Measurements from ENCODE around the gene ZSWIM1.

Gene ZSWIM1

GRCh38 chr20:45880988-45881788, at the start of gene ZSWIM1:
Gene ZSWIM1 (plus strand): TSS chr20:45881227. CDS start chr20:45882593, 1,366 bp downstream.
- DNase-seq (ENCODE audit: low read depth) = peak; percentile 99

GRCh38 chr20:45832619-45833018, 48.4 kb upstream of the ZSWIM1 start:
- no peak for DNase-seq (ENCODE audit: low read depth)

GRCh38 chr20:45833030-45833882, 47.8 kb upstream of the ZSWIM1 start, which contains the start of gene SNX21:
Gene SNX21 (plus strand): TSS chr20:45833799. CDS start chr20:45833920, 121 bp downstream.
- DNase-seq (ENCODE audit: low read depth) = no peak

- DNase-seq (ENCODE audit: low read depth) = no peak
Observed at GRCh38 chr20:45833883-45834796, 46.9 kb upstream of the ZSWIM1 start.

- DNase-seq (ENCODE audit: low read depth) = no peak
Observed at GRCh38 chr20:45834797-45835161, 46.2 kb upstream of the ZSWIM1 start.

GRCh38 chr20:45835329-45835765, 45.7 kb upstream of the ZSWIM1 start:
- DNase-seq (ENCODE audit: low read depth) = no peak

- DNase-seq (ENCODE audit: low read depth) = no peak
Observed at GRCh38 chr20:45835825-45836224, 45.2 kb upstream of the ZSWIM1 start.

GRCh38 chr20:45836841-45837240, 44.2 kb upstream of the ZSWIM1 start:
- DNase-seq (ENCODE audit: low read depth) = peak; percentile 24

- no peak for DNase-seq (ENCODE audit: low read depth)
Observed at GRCh38 chr20:45840700-45841198, 40.3 kb upstream of the ZSWIM1 start.

- no peak for DNase-seq (ENCODE audit: low read depth)
Observed at GRCh38 chr20:45841407-45842129, 39.5 kb upstream of the ZSWIM1 start.

GRCh38 chr20:45842169-45842812, 38.7 kb upstream of the ZSWIM1 start:
- no peak for DNase-seq (ENCODE audit: low read depth)

- DNase-seq (ENCODE audit: low read depth) = no peak
Observed at GRCh38 chr20:45843506-45843905, 37.5 kb upstream of the ZSWIM1 start.

- DNase-seq (ENCODE audit: low read depth) = no peak
Observed at GRCh38 chr20:45845452-45845851, 35.6 kb upstream of the ZSWIM1 start.

GRCh38 chr20:45848421-45848820, 32.6 kb upstream of the ZSWIM1 start:
- no peak for DNase-seq (ENCODE audit: low read depth)

- no peak for DNase-seq (ENCODE audit: low read depth)
Observed at GRCh38 chr20:45848969-45849582, 32.0 kb upstream of the ZSWIM1 start.

- DNase-seq (ENCODE audit: low read depth) = no peak
Observed at GRCh38 chr20:45850238-45850637, 30.8 kb upstream of the ZSWIM1 start.

- no peak for DNase-seq (ENCODE audit: low read depth)
Observed at GRCh38 chr20:45850926-45851325, 30.1 kb upstream of the ZSWIM1 start.

- no peak for DNase-seq (ENCODE audit: low read depth)
Observed at GRCh38 chr20:45851501-45851900, 29.5 kb upstream of the ZSWIM1 start.

- no peak for DNase-seq (ENCODE audit: low read depth)
Observed at GRCh38 chr20:45852326-45852725, 28.7 kb upstream of the ZSWIM1 start.

- DNase-seq (ENCODE audit: low read depth) = no peak
Observed at GRCh38 chr20:45853484-45853883, 27.5 kb upstream of the ZSWIM1 start.
